ENCODE results near the gene GHSR. TPM values are rescaled to one million over a fixed set of nuclear protein-coding genes. Genes with fewer than 3 reads are reported as not detected.

Gene GHSR
- total RNA-seq, 1 experiment from 2014 or later, result not detected

DNA sequence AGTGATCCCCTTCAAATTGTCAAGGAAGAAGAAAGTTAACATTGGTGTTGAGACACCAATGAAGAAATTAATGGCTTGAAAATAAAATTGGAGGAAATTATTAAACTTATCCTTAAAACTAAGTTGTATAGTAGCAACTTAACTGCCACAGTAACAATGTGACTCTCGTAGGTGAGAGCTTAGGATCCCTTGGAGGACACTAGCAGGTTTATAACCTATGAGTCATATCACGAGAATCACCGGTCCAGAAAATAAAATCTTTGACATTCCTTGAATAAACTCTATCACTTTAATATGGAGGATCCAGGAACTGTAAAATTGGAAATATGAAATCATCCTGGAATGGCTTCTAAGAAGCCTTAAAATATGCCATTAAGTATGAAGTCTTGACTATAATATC is 2.1 kb downstream of the GHSR start:
- H3K4me2 ChIP-seq (ENCODE audit: low read depth, low read length, poor library complexity, severe bottlenecking), result no peak overlapping the region
- no peaks in the 10 kb centered on the region for H3K4me1 ChIP-seq (ENCODE audit: low read length)
- no peaks in the 10 kb centered on the region for H3K27me3 ChIP-seq (ENCODE audit: low read length)
- no peak overlapping the region for H3K27ac ChIP-seq (ENCODE audit: low read length)
- no peaks in the 10 kb centered on the region for H3K36me3 ChIP-seq (ENCODE audit: insufficient read depth, low read length)
- no peak overlapping the region for H2AFZ ChIP-seq (ENCODE audit: low read length)
- H3K9me3 ChIP-seq (ENCODE audit: low read length), result no peaks in the 10 kb centered on the region
- H3K9ac ChIP-seq (ENCODE audit: low read length), result no peak overlapping the region
- H3K4me3 ChIP-seq (ENCODE audit: low read length), result no peak overlapping the region
- no peaks in the 10 kb centered on the region for H3K9me2 ChIP-seq (replicated peaks; ENCODE audit: insufficient read depth, low read length)
- no peaks in the 10 kb centered on the region for H4K20me1 ChIP-seq (ENCODE audit: insufficient read depth, low read depth, low read length)
- no peaks in the 10 kb centered on the region for H3K79me2 ChIP-seq (ENCODE audit: low read length)
- DNase-seq, result no peak

DNA sequence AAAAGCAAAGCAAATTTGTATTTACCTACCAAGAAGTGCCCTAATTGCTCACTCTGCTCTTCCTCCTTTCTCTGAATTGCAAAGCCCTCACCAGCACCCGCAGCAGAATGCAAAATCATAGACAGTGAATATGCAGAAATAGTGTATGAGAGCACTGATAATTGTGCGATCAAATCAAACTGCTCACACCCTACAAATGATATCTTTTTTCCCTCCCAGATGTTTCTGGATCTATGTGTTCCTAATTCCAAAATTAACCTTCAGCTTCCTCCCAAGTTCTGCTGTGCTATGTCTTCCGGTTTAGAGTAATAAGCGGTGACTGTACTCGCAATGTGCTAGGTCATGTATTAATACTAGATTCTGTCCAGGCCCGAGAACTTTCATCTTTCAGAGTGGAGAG is 3.4 kb downstream of the GHSR start:
- H3K4me1 ChIP-seq (ENCODE audit: low read length), result no peaks in the 10 kb centered on the region
- H4K20me1 ChIP-seq (ENCODE audit: insufficient read depth, low read depth, low read length), result no peaks in the 10 kb centered on the region
- no peaks in the 10 kb centered on the region for H3K9me3 ChIP-seq (ENCODE audit: low read length)
- H3K9me2 ChIP-seq (replicated peaks; ENCODE audit: insufficient read depth, low read length), result no peaks in the 10 kb centered on the region
- no peak overlapping the region for H3K4me2 ChIP-seq (ENCODE audit: low read depth, low read length, poor library complexity, severe bottlenecking)
- DNase-seq, result no peak
- no peak overlapping the region for H2AFZ ChIP-seq (ENCODE audit: low read length)
- no peaks in the 10 kb centered on the region for H3K79me2 ChIP-seq (ENCODE audit: low read length)
- no peaks in the 10 kb centered on the region for H3K27me3 ChIP-seq (ENCODE audit: low read length)
- H3K4me3 ChIP-seq (ENCODE audit: low read length), result no peak overlapping the region
- H3K27ac ChIP-seq (ENCODE audit: low read length), result no peak overlapping the region
- H3K9ac ChIP-seq (ENCODE audit: low read length), result no peak overlapping the region
- H3K36me3 ChIP-seq (ENCODE audit: insufficient read depth, low read length), result no peaks in the 10 kb centered on the region

DNA sequence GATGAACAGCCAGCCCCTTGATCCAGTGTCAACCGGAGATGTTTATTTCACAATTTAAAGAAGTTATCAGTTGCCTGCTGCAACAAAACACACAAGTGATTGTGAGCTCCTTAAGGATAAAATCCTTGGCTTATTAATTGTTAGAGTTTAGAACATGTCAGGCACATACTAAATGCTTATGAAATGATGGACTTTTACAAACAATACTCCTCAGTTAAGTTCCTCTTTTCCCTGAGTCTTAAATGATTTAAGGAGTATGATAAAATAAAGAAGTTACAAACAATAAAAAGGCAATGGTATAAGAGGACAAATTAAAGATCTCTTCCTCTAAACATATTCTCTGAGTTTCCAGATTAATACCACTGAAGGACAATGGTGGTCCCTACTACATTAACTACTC is 5.7 kb downstream of the GHSR start:
- Histone ChIP-seq H3K9me3 (ENCODE audit: low read length) (no peaks in the 10 kb centered on the region), H3K27me3 (ENCODE audit: low read length) (no peaks in the 10 kb centered on the region), H3K79me2 (ENCODE audit: low read length) (no peaks in the 10 kb centered on the region), H3K27ac (ENCODE audit: low read length) (no peak overlapping the region), H3K4me3 (ENCODE audit: low read length) (no peak overlapping the region), H3K9me2 (replicated peaks; ENCODE audit: insufficient read depth, low read length) (no peaks in the 10 kb centered on the region), H3K9ac (ENCODE audit: low read length) (no peak overlapping the region), H4K20me1 (ENCODE audit: insufficient read depth, low read depth, low read length) (no peaks in the 10 kb centered on the region), H3K4me1 (ENCODE audit: low read length) (no peaks in the 10 kb centered on the region), H3K36me3 (ENCODE audit: insufficient read depth, low read length) (no peaks in the 10 kb centered on the region), H2AFZ (ENCODE audit: low read length) (no peak overlapping the region), H3K4me2 (ENCODE audit: low read depth, low read length, poor library complexity, severe bottlenecking) (no peak overlapping the region)
- DNase-seq, result no peak

DNA sequence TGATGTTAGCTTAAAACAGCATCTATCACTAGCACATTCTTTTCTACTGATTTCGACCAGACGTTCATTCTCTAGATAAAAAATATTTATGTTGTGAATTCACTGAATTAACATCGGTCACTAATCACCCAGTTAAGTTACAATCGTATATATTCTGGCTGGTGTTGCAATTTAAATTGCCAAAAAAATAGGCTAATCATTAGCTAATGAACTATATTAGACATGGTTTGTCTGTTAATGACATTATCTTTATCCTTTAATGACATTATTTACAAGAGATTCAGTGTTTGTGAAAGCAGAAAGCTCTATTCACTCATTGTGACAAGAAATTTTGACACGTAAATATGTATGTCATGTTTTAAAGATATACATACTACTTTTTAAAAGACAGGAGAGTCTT is 6.7 kb downstream of the GHSR start:
- no peaks in the 10 kb centered on the region for H3K9me2 ChIP-seq (replicated peaks; ENCODE audit: insufficient read depth, low read length)
- no peaks in the 10 kb centered on the region for H3K4me1 ChIP-seq (ENCODE audit: low read length)
- no peak for DNase-seq
- H4K20me1 ChIP-seq (ENCODE audit: insufficient read depth, low read depth, low read length), result no peaks in the 10 kb centered on the region
- no peaks in the 10 kb centered on the region for H3K36me3 ChIP-seq (ENCODE audit: insufficient read depth, low read length)
- no peaks in the 10 kb centered on the region for H3K27me3 ChIP-seq (ENCODE audit: low read length)
- H3K4me2 ChIP-seq (ENCODE audit: low read depth, low read length, poor library complexity, severe bottlenecking), result no peak overlapping the region
- H2AFZ ChIP-seq (ENCODE audit: low read length), result no peak overlapping the region
- H3K9ac ChIP-seq (ENCODE audit: low read length), result no peak overlapping the region
- H3K4me3 ChIP-seq (ENCODE audit: low read length), result no peak overlapping the region
- H3K27ac ChIP-seq (ENCODE audit: low read length), result no peak overlapping the region
- no peaks in the 10 kb centered on the region for H3K9me3 ChIP-seq (ENCODE audit: low read length)
- H3K79me2 ChIP-seq (ENCODE audit: low read length), result no peaks in the 10 kb centered on the region

DNA sequence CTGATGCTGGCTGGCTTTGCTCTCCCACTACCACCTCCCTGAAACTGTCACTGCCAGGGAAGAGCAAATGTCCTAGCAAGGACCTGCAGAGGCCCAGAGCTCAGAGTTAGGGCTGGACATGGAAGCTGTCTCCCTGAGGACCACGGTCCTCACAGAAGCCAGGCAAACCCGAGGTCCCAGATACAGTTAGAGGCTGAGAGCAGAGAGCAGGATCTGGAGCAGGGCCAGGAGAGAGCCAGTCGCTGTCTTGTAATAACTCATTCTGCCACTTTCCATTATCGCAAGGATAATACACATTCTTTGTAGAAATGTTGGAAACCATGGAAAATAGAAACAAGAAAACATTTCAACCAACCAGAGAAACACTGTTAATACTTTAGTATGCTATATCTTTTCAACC is 10.1 kb downstream of the GHSR start:
- Histone ChIP-seq H4K20me1 (ENCODE audit: insufficient read depth, low read depth, low read length) (no peaks in the 10 kb centered on the region), H3K4me3 (ENCODE audit: low read length) (no peak overlapping the region), H3K9me3 (ENCODE audit: low read length) (no peaks in the 10 kb centered on the region), H3K4me2 (ENCODE audit: low read depth, low read length, poor library complexity, severe bottlenecking) (no peak overlapping the region), H3K9me2 (replicated peaks; ENCODE audit: insufficient read depth, low read length) (no peaks in the 10 kb centered on the region), H3K79me2 (ENCODE audit: low read length) (no peaks in the 10 kb centered on the region), H3K27ac (ENCODE audit: low read length) (no peak overlapping the region), H3K9ac (ENCODE audit: low read length) (no peak overlapping the region), H3K36me3 (ENCODE audit: insufficient read depth, low read length) (no peaks in the 10 kb centered on the region), H2AFZ (ENCODE audit: low read length) (no peak overlapping the region), H3K27me3 (ENCODE audit: low read length) (no peaks in the 10 kb centered on the region), H3K4me1 (ENCODE audit: low read length) (no peaks in the 10 kb centered on the region)
- no peak for DNase-seq

- no peak overlapping the region for H3K4me2 ChIP-seq (ENCODE audit: low read depth, low read length, poor library complexity, severe bottlenecking)
- no peak overlapping the region for H3K4me3 ChIP-seq (ENCODE audit: low read length)
- no peaks in the 10 kb centered on the region for H3K27me3 ChIP-seq (ENCODE audit: low read length)
- no peaks in the 10 kb centered on the region for H3K36me3 ChIP-seq (ENCODE audit: insufficient read depth, low read length)
- H2AFZ ChIP-seq (ENCODE audit: low read length), result no peak overlapping the region
- H3K9ac ChIP-seq (ENCODE audit: low read length), result no peak overlapping the region
- no peaks in the 10 kb centered on the region for H3K4me1 ChIP-seq (ENCODE audit: low read length)
- H3K9me2 ChIP-seq (replicated peaks; ENCODE audit: insufficient read depth, low read length), result no peaks in the 10 kb centered on the region
- H3K9me3 ChIP-seq (ENCODE audit: low read length), result no peaks in the 10 kb centered on the region
- no peak overlapping the region for H3K27ac ChIP-seq (ENCODE audit: low read length)
- no peak for DNase-seq
- no peaks in the 10 kb centered on the region for H4K20me1 ChIP-seq (ENCODE audit: insufficient read depth, low read depth, low read length)
- no peaks in the 10 kb centered on the region for H3K79me2 ChIP-seq (ENCODE audit: low read length)
Measured at GRCh38 chr3:172437713-172438112, 10.5 kb downstream of the GHSR start.

DNA sequence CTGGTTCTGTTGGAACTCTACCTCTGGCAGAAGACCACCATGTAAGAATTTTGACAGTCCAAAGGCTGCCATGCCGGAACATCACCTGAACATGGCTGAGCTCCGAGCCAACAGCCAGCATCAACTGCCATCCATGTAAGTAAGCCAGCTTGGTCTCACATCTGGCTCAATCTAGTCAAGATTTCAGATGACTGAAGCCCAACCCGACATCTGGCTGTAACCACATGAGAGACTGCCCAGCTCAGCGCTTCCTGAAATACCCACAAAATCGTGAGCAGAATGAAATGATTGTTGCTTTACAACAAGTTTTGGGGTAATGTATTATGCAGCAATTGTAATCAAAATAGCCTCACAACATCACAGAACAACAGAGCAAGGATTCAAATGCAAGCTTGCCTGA is 32.9 kb downstream of the GHSR start:
- no peaks in the 10 kb centered on the region for H3K27me3 ChIP-seq (ENCODE audit: low read length)
- H2AFZ ChIP-seq (ENCODE audit: low read length), result no peak overlapping the region
- H3K9me2 ChIP-seq (replicated peaks; ENCODE audit: insufficient read depth, low read length), result no peaks in the 10 kb centered on the region
- H3K9me3 ChIP-seq (ENCODE audit: low read length), result no peaks in the 10 kb centered on the region
- H3K9ac ChIP-seq (ENCODE audit: low read length), result no peak overlapping the region
- no peak for DNase-seq
- no peaks in the 10 kb centered on the region for H4K20me1 ChIP-seq (ENCODE audit: insufficient read depth, low read depth, low read length)
- no peak overlapping the region for H3K27ac ChIP-seq (ENCODE audit: low read length)
- no peak overlapping the region for H3K4me3 ChIP-seq (ENCODE audit: low read length)
- no peaks in the 10 kb centered on the region for H3K36me3 ChIP-seq (ENCODE audit: insufficient read depth, low read length)
- no peaks in the 10 kb centered on the region for H3K4me1 ChIP-seq (ENCODE audit: low read length)
- H3K4me2 ChIP-seq (ENCODE audit: low read depth, low read length, poor library complexity, severe bottlenecking), result no peak overlapping the region
- H3K79me2 ChIP-seq (ENCODE audit: low read length), result no peaks in the 10 kb centered on the region

GRCh38 chr3:172411478-172411947 is 36.7 kb downstream of the GHSR start:
- no peaks in the 10 kb centered on the region for H3K9me2 ChIP-seq (replicated peaks; ENCODE audit: insufficient read depth, low read length)
- no peak for DNase-seq

More at GRCh38 chr3:172411478-172411947, 36.7 kb downstream of the GHSR start:
- H3K4me3 ChIP-seq (ENCODE audit: low read length), result no peak overlapping the region
- H4K20me1 ChIP-seq (ENCODE audit: insufficient read depth, low read depth, low read length), result no peaks in the 10 kb centered on the region
- no peak overlapping the region for H3K9ac ChIP-seq (ENCODE audit: low read length)
- H2AFZ ChIP-seq (ENCODE audit: low read length), result no peak overlapping the region
- no peaks in the 10 kb centered on the region for H3K9me3 ChIP-seq (ENCODE audit: low read length)
- H3K27ac ChIP-seq (ENCODE audit: low read length), result no peak overlapping the region
- H3K4me2 ChIP-seq (ENCODE audit: low read depth, low read length, poor library complexity, severe bottlenecking), result no peak overlapping the region
- H3K36me3 ChIP-seq (ENCODE audit: insufficient read depth, low read length), result no peaks in the 10 kb centered on the region
- H3K79me2 ChIP-seq (ENCODE audit: low read length), result no peaks in the 10 kb centered on the region
- H3K4me1 ChIP-seq (ENCODE audit: low read length), result no peaks in the 10 kb centered on the region
- H3K27me3 ChIP-seq (ENCODE audit: low read length), result no peaks in the 10 kb centered on the region
